GM21526 (cell line): ENCODE data around the gene SMC1A.

Source experiments
- ATAC-seq: cut with Tn5 transposase; IDR thresholded peaks from one replicate; pipeline ENCODE4 v1.9.1; 2021; ENCODE audit warnings: moderate library complexity; ENCODE audit not compliant: unreplicated experiment, low FRiP score

The SMC1A gene

DNA sequence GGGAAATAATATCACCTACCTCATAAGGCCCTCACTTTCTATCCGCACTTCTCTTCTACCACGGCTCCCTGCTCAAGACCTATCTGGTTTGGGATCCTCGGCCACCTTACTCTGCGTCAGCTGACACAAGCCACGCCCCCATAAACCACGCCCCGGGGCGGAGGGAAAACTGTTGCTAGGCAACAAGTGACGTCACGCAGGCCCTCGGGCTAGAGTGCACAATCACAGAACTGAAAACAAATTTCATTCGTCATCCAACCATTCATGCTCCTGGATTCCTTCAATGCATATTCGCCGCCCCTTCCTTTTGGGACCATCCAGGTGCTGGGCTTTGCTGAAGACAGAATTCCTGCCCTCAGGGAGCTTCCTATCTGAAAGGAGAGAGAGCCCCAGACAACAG, 66.3 kb downstream of the SMC1A start:
- ATAC-seq: no peak

- ATAC-seq: no peak
These were observed 67.8 kb downstream of the SMC1A start for GRCh38 chrX:53354669-53355068.

DNA sequence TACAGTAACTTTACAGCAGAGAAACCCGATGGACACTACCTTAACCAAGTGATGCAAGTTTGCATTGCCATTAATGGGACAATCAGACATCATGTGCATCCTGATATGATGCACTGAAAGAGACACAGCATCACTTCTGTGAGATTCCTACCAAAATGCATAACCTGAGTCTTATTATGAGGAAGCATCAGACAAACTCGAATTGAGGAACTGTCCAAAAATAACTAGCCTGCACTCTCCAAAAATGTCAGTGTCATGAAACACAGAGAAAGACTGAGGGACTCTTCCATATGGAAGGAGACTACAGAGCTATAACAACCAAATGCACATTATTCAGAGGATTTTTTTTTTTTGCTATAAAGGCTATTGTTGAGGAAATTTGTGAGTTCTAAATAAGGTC, 74.5 kb downstream of the SMC1A start:
- no peak for ATAC-seq

GRCh38 chrX:53340852-53341645, 81.4 kb downstream of the SMC1A start:
- ATAC-seq: no peak

- no peak for ATAC-seq
These were observed 85.4 kb downstream of the SMC1A start for GRCh38 chrX:53337101-53337500.

GRCh38 chrX:53333853-53334252, 88.6 kb downstream of the SMC1A start:
- no peak for ATAC-seq

DNA sequence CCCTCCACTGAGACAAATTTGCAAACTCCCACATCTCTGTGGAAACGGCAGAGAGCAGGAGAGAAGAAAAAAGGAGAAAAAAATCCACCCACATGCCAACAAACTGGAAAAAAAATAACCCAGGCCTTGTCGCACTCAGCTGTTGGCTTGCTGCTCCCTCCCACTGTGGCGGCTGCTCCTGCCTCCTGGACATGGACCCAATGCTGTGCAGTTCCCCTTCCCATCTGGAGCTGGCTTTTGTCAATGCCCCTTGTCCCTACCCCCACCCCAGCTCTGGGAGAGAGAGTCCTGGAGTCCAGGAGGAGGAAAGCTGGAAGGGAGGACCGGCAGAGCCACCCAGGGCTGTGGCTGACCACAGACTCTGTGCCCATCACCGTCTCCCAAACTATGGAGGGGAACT, 90.2 kb downstream of the SMC1A start:
- no peak for ATAC-seq

GRCh38 chrX:53330331-53330730, 92.1 kb downstream of the SMC1A start:
- no peak for ATAC-seq

DNA sequence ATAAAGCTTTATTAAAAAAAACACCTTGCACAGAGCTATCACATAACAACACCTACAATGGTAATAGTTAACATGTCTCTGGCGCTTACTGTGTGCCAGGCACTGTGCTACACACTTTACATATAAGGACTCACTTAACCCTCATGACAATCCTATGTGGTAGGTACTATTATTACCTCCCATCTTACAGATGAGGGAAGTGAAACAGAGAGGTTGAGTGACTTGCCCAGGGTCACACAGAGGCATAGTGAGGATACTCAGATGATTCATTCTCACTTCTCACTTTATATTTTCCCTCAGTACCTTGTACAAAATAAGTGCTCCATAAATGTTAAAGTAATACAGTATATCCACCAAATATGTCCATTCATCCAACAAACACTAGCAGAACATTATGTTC, 97.7 kb downstream of the SMC1A start:
- no peak for ATAC-seq
